ENCODE measurements around the gene BHLHE40. TPM values are rescaled to one million over a fixed set of nuclear protein-coding genes. Genes with fewer than 3 reads are reported as not detected.
A peak's percentile ranks its signal among the peaks of the same experiment; 100 is the strongest.

The BHLHE40 gene
- polyA plus RNA-seq, 1 donor from 2014 or later: 11.1 TPM

DNA sequence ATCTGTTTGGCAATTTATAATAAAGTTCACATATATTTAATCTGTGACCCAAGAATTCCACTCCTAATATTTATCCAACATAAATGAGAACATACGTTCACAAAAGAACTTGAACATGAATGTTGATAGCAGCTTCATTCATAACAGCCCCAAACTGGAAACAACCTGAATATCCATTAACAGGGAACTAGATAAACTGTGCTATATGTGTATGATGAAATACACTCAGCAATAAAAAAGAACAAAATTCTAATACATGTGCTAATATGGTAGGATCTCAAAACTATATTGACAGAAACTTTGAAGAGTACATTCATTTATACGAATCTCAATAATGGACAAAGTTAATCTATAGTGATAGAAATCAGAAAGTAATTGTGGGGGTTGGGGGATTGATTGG is 5.1 kb upstream of the BHLHE40 start:
- Mint-ChIP-seq H3K9me3 (peaks cover 0 to 2% (median 0%) of the 10 kb centered on the region in 3 donors), H3K27me3 (no peaks in the 10 kb centered on the region)

DNA sequence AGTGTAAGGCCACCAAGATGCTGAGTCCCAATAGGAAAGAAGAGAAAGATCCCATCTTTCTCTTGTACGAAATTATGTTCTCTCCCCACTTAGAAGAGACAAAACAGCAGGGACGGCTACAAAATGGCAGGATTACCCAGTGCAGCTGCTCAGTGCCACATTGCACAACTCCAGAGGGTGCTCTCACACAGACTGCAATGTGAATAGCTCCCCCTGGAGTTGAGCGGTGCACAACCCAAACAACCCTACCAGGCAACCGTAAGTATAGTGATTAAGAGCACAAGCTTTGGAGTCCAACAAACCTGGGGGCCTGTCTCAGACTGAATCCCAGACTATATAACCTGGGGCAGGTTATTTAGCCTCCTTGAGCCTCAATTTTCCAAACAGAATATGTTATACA is 3.1 kb upstream of the BHLHE40 start:
- Mint-ChIP-seq H3K4me3 (peak overlapping the region in 3 of 4 donors; percentile 96 to 100 (median 97)), H3K27ac (peak overlapping the region; percentile 87 to 98 (median 97)), H3K27me3 (no peaks in the 10 kb centered on the region), H3K9me3 (no peaks in the 10 kb centered on the region), H3K4me1 (peaks cover 30 to 53% (median 37%) of the 10 kb centered on the region in 3 donors), H3K36me3 (no peaks in the 10 kb centered on the region)

More for the DNA sequence above, 5.1 kb upstream of the BHLHE40 start:
- Mint-ChIP-seq H3K36me3 (no peaks in the 10 kb centered on the region), H3K4me1 (peaks cover 34 to 46% (median 36%) of the 10 kb centered on the region in 3 donors), H3K27ac (peak overlapping the region in 2 of 3 donors; percentile 24 to 63), H3K4me3 (peak overlapping the region in 1 of 4 donors; percentile 56)

DNA sequence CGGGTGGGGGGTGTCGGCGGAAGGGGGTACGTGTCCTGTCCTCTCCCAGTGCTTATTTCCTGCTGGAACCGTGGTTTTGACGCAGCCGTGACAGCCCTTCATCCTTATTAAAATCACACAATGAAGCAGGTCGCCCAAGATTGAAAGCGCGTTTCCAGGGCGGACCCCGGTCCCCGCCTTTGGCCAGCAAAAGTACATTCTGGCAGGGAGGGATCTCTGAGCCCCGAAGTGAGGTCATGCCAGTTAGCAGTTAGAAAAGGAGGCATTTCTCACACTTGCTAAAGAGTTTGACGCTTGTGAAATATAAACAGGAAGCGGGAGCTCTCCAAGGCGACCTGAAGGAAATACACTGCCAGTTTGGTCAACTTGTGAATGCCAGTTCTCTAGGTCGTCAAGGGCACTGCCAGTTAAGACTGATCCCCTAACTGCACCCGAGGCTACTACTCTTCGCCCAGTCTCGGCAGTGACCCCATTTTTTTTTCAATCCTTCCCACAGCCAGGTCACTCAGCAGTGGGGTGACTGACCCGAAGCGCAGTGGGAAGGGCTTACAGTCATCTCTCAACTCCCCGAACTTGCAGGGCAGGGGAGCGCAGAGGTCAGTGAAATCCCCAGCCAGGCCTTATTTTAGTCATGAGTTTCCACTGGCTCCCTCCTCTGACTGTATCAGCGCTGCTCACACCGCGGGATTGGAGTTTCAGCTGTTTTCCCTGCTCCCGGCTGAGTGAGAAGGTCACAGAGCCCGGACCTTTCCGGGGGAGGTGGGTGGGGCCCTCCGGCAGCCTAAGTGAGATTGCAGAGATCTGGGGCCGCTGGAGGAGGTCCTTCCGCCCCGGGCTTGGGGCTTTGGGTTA is 2.0 kb upstream of the BHLHE40 start:
- H3K4me3 Mint-ChIP-seq: peak overlapping the region; percentile 96 to 100 (median 97)
- H3K27me3 Mint-ChIP-seq: no peaks in the 10 kb centered on the region
- H3K36me3 Mint-ChIP-seq: peaks cover 1% of the 10 kb centered on the region
- peaks cover 36 to 63% (median 45%) of the 10 kb centered on the region in 3 donors for H3K4me1 Mint-ChIP-seq
- H3K9me3 Mint-ChIP-seq: no peaks in the 10 kb centered on the region
- peak overlapping the region; percentile 97 to 98 (median 97) for H3K27ac Mint-ChIP-seq

DNA sequence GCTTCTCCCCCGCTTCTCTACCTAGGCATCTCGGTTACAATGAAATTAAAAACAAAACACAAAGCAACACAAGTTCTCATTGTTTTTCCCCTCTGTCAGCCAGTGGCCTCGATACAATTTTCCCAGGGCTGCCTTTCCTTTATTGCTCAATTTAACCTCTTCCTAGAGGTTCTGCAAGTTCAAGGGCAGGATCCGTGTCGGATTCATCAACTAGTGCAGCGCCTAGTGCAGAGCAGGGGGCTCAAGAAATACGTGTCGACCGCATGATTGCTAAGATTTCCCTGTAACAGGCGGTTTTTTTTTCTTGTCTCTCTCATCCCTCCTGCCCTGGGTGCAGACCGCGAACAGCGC is 1.4 kb upstream of the BHLHE40 start:
- Mint-ChIP-seq H3K36me3 (peaks cover 1% of the 10 kb centered on the region), H3K4me3 (peak overlapping the region; percentile 96 to 100 (median 97)), H3K9me3 (no peaks in the 10 kb centered on the region), H3K4me1 (peaks cover 37 to 63% (median 44%) of the 10 kb centered on the region in 3 donors), H3K27me3 (no peaks in the 10 kb centered on the region), H3K27ac (peak overlapping the region; percentile 97 to 98 (median 97))

DNA sequence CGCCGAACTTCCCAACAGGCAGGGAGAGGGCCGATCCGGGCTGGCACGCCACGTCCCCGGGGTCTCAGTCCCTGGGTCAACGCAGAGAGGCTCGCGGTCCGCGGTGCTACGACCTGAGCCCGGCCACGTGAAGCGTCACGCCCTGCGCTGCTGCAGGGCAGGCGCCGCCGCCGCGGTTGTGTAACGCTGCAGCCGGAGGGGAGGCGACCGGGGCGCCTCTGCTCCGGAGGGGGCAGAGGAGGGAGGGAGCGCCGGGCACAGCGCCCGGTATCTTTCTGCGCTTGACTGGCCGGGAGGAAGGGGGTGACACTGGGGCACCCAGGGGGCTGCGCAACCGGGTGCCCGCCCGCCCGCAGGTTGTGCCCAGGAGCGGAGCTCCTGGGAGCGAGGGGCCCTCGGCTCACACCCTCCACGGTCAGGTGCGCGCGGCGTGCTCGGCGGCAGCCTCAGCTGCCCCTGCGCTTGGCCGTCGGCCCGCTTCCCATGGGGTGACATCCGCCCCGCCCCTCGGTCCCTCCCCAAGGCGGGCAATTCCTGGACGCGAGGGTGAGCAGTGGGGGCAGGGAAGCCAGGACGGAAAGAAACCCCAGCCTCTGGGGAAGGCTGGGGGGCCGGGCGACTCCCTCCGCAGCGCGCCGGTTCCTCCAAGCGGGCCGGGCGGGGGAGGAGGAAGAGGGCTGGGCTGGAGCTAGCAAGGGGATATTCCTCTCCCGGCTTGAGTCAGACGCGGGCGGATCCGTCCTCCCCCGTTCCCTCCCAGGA is 852 bp upstream of the BHLHE40 start:
- no peaks in the 10 kb centered on the region for H3K27me3 Mint-ChIP-seq
- H3K4me3 Mint-ChIP-seq: peak overlapping the region; percentile 96 to 100 (median 98)
- peaks cover 3% of the 10 kb centered on the region for H3K36me3 Mint-ChIP-seq
- H3K4me1 Mint-ChIP-seq: peaks cover 33 to 59% (median 43%) of the 10 kb centered on the region in 3 donors
- H3K27ac Mint-ChIP-seq: peak overlapping the region; percentile 97 to 98 (median 97)
- H3K9me3 Mint-ChIP-seq: no peaks in the 10 kb centered on the region

DNA sequence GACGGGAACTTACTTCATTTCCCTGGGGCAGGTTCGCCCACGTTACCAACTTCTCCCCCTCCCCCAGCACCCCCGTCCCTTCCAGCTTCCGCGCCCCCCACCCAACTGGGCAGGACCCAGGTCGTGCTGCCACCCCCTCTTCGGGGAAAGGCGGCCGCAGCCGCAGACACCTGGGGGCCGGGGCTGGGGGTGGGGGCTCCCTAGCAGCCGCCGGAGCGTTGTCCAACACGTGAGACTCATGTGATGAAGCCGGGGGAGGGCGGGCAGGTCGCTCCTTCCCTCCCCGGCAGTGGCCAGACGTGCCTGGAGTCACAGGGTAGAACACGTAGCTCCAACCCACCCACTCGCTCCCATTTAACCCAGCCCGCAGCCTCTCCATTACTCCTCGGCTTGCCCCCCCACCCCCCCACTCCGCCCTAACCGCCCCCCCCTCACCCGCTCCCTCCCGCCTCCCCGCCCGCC is 240 bp upstream of the BHLHE40 start:
- no peaks in the 10 kb centered on the region for H3K27me3 Mint-ChIP-seq
- peak overlapping the region; percentile 97 to 98 (median 97) for H3K27ac Mint-ChIP-seq
- H3K4me1 Mint-ChIP-seq: peaks cover 35 to 58% (median 44%) of the 10 kb centered on the region in 3 donors
- H3K9me3 Mint-ChIP-seq: no peaks in the 10 kb centered on the region
- H3K36me3 Mint-ChIP-seq: peaks cover 3% of the 10 kb centered on the region
- H3K4me3 Mint-ChIP-seq: peak overlapping the region; percentile 96 to 100 (median 98)

DNA sequence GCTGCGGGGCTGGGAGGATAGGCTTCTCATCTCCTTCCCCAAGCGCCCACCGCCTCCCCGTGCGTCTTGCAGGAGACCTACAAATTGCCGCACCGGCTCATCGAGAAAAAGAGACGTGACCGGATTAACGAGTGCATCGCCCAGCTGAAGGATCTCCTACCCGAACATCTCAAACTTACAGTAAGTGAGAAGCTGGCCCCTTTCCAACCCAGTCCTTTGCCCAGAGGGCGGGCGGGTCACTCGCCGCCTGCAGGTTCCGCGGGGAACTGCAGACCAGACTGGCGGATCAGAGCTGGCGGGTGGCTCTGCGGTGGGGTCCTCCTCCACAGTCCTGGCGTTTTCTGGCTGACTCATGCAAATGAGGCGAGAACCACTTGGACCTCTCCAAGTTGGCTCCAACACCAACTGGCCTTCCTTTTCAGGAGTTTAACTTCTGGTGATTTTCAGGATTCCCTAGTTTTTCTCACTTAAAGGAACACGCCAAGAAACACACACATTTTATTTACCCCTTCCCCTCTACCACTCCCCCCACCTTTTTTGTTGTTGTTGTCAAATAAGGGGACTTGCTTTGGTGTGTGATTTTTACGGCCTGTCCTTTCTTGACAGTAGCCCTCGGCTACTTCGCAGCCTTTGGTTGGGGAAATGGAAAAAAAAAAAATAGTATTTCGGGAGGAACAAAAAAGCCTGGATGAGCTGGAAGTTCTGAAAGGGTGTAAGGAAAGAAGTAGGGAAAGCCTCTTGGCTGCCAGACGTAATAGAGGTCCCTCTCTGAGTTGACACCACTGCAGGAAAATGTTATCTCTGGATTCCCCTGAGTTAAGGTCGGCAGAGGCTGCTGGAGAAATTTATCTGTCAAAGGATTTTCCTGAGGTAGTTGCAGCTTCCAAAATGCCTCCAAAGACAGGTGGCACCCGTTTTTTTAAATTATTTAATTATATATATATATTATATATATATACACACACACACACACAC is 1.3 kb downstream of the BHLHE40 start:
- Mint-ChIP-seq H3K4me3 (peak overlapping the region; percentile 96 to 100 (median 98)), H3K36me3 (peaks cover 3% of the 10 kb centered on the region), H3K9me3 (no peaks in the 10 kb centered on the region), H3K4me1 (peaks cover 33 to 60% (median 52%) of the 10 kb centered on the region in 3 donors), H3K27me3 (no peaks in the 10 kb centered on the region), H3K27ac (peak overlapping the region; percentile 96 to 98 (median 97))

DNA sequence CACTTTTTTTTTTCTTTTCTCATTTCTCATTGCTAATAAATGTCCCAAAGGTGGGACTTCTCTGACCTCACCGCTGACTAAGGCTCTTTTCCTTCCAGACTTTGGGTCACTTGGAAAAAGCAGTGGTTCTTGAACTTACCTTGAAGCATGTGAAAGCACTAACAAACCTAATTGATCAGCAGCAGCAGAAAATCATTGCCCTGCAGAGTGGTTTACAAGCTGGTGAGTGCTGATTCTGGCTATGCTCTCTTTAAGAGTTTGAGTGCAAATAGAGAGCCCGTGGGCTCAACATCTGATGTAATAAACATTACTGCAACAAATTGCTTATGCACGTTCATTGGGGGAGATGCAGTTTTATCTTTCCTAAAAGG is 2.0 kb downstream of the BHLHE40 start:
- Mint-ChIP-seq H3K36me3 (peaks cover 3% of the 10 kb centered on the region), H3K27me3 (no peaks in the 10 kb centered on the region)

DNA sequence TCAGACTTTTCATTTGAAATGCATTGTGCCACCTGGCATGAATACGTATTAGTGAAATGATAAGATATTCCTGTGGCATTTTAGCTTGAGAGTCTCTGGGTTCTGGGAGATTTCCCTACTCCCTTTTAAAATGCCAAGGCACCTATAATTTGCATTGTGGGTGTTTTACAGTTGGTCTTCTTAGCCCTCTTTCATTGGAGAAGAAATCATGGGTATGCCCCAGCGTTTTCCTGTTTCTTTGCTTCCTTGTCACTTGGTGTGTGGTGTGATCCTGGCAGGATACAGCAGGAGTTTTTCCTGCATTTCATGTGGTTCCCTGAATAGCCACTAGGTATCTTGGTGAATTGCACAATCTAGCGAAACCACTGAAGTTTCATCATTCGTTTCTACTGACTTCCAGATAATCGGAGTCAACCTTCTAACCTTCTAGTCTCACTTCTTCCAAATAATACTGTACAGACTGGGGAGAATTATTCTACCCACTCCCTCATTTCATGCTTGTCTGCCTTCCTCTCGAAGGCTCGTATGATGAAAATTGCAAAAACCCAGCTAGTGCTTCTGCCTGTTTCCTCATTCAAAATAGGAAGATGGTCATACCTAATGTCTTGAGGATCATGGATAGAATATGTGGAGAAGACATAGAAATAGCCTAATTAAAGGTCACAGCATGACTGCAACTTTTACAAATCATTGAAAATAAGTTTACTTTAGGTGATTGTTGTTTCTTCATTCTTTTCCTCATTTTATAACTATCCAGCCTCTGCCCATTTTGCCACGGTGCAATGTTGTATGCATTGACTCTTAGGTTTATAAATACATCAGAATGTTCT is 2.6 kb downstream of the BHLHE40 start:
- peak overlapping the region; percentile 67 to 97 (median 93) for H3K27ac Mint-ChIP-seq
- H3K36me3 Mint-ChIP-seq: peaks cover 3% of the 10 kb centered on the region
- no peaks in the 10 kb centered on the region for H3K9me3 Mint-ChIP-seq
- peaks cover 41 to 57% (median 55%) of the 10 kb centered on the region in 3 donors for H3K4me1 Mint-ChIP-seq
- H3K27me3 Mint-ChIP-seq: no peaks in the 10 kb centered on the region
- peak overlapping the region; percentile 71 to 93 (median 88) for H3K4me3 Mint-ChIP-seq

More for the DNA sequence above, 2.0 kb downstream of the BHLHE40 start:
- peak overlapping the region; percentile 71 to 93 (median 88) for H3K4me3 Mint-ChIP-seq
- H3K4me1 Mint-ChIP-seq: peaks cover 41 to 57% (median 57%) of the 10 kb centered on the region in 3 donors
- peak overlapping the region; percentile 65 to 97 (median 93) for H3K27ac Mint-ChIP-seq
- no peaks in the 10 kb centered on the region for H3K9me3 Mint-ChIP-seq

DNA sequence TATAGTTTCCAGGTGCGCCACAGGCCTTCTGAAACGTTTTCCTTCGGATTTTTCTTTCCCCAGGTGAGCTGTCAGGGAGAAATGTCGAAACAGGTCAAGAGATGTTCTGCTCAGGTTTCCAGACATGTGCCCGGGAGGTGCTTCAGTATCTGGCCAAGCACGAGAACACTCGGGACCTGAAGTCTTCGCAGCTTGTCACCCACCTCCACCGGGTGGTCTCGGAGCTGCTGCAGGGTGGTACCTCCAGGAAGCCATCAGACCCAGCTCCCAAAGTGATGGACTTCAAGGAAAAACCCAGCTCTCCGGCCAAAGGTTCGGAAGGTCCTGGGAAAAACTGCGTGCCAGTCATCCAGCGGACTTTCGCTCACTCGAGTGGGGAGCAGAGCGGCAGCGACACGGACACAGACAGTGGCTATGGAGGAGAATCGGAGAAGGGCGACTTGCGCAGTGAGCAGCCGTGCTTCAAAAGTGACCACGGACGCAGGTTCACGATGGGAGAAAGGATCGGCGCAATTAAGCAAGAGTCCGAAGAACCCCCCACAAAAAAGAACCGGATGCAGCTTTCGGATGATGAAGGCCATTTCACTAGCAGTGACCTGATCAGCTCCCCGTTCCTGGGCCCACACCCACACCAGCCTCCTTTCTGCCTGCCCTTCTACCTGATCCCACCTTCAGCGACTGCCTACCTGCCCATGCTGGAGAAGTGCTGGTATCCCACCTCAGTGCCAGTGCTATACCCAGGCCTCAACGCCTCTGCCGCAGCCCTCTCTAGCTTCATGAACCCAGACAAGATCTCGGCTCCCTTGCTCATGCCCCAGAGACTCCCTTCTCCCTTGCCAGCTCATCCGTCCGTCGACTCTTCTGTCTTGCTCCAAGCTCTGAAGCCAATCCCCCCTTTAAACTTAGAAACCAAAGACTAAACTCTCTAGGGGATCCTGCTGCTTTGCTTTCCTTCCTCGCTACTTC is 3.8 kb downstream of the BHLHE40 start:
- peak overlapping the region; percentile 76 to 90 (median 88) for H3K4me3 Mint-ChIP-seq
- peak overlapping the region; percentile 94 to 99 (median 97) for H3K27ac Mint-ChIP-seq
- H3K4me1 Mint-ChIP-seq: peaks cover 42 to 56% (median 52%) of the 10 kb centered on the region in 3 donors
- H3K36me3 Mint-ChIP-seq: peaks cover 3% of the 10 kb centered on the region
- no peaks in the 10 kb centered on the region for H3K9me3 Mint-ChIP-seq
- H3K27me3 Mint-ChIP-seq: no peaks in the 10 kb centered on the region

DNA sequence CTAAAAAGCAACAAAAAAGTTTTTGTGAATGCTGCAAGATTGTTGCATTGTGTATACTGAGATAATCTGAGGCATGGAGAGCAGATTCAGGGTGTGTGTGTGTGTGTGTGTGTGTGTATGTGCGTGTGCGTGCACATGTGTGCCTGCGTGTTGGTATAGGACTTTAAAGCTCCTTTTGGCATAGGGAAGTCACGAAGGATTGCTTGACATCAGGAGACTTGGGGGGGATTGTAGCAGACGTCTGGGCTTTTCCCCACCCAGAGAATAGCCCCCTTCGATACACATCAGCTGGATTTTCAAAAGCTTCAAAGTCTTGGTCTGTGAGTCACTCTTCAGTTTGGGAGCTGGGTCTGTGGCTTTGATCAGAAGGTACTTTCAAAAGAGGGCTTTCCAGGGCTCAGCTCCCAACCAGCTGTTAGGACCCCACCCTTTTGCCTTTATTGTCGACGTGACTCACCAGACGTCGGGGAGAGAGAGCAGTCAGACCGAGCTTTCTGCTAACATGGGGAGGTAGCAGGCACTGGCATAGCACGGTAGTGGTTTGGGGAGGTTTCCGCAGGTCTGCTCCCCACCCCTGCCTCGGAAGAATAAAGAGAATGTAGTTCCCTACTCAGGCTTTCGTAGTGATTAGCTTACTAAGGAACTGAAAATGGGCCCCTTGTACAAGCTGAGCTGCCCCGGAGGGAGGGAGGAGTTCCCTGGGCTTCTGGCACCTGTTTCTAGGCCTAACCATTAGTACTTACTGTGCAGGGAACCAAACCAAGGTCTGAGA is 4.7 kb downstream of the BHLHE40 start:
- Mint-ChIP-seq H3K27ac (peak overlapping the region; percentile 90 to 99 (median 94)), H3K9me3 (no peaks in the 10 kb centered on the region), H3K4me3 (peak overlapping the region; percentile 76 to 90 (median 88)), H3K27me3 (no peaks in the 10 kb centered on the region), H3K4me1 (peaks cover 42 to 56% (median 53%) of the 10 kb centered on the region in 3 donors), H3K36me3 (peaks cover 3% of the 10 kb centered on the region)

DNA sequence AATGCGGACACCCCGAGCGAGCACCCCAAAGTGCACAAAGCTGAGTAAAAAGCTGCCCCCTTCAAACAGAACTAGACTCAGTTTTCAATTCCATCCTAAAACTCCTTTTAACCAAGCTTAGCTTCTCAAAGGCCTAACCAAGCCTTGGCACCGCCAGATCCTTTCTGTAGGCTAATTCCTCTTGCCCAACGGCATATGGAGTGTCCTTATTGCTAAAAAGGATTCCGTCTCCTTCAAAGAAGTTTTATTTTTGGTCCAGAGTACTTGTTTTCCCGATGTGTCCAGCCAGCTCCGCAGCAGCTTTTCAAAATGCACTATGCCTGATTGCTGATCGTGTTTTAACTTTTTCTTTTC is 5.3 kb downstream of the BHLHE40 start:
- Mint-ChIP-seq H3K36me3 (peaks cover 3% of the 10 kb centered on the region), H3K4me1 (peaks cover 44 to 57% (median 56%) of the 10 kb centered on the region in 3 donors), H3K27me3 (no peaks in the 10 kb centered on the region), H3K9me3 (no peaks in the 10 kb centered on the region), H3K4me3 (peak overlapping the region; percentile 76 to 90 (median 88)), H3K27ac (peak overlapping the region; percentile 90 to 99 (median 94))
